ENCODE results near the gene PTPRN2.

DNA sequence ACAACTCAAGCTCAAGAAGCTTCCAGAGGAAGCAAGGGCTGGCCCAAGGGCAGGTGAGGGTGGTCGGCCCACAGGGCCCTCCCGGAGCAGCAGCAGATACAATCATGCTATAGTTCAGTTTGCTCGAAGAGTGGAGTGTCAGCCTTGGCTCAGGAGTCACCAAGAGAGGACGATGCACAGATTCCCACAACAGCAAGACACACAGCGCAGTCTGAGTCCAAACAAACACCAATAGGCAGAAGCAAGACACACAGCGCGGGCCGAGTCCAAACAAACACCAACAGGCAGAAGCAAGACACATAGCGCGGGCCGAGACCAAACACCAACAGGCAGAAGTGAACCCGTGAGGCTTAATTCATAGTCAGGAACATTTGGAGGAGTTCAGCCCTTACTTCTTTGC, 138.4 kb downstream of the PTPRN2 start:
- TF ChIP-seq, protein P1, sequence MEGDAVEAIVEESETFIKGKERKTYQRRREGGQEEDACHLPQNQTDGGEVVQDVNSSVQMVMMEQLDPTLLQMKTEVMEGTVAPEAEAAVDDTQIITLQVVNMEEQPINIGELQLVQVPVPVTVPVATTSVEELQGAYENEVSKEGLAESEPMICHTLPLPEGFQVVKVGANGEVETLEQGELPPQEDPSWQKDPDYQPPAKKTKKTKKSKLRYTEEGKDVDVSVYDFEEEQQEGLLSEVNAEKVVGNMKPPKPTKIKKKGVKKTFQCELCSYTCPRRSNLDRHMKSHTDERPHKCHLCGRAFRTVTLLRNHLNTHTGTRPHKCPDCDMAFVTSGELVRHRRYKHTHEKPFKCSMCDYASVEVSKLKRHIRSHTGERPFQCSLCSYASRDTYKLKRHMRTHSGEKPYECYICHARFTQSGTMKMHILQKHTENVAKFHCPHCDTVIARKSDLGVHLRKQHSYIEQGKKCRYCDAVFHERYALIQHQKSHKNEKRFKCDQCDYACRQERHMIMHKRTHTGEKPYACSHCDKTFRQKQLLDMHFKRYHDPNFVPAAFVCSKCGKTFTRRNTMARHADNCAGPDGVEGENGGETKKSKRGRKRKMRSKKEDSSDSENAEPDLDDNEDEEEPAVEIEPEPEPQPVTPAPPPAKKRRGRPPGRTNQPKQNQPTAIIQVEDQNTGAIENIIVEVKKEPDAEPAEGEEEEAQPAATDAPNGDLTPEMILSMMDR (IDR thresholded peaks at IDR 0.05) = no peak
- no peak for TF ChIP-seq POLR2AphosphoS5 (IDR thresholded peaks at IDR 0.05)
